OCI-LY1 (cell line): ENCODE measurements around the gene MBNL1.

Experiments used
- H2AFZ ChIP-seq: fragments of 200-600 bp; sonication (generic), shearing (Covaris generic); 2 replicates; pipeline ENCODE4 v1.6.0; 2014; ENCODE audit warnings: antibody characterized with exemption, mild to moderate bottlenecking, low read length
- H3F3A ChIP-seq: fragments of 200-600 bp; sonication (generic), shearing (Covaris generic); 2 replicates; pipeline ENCODE4 v1.6.0; 2014; ENCODE audit warnings: mild to moderate bottlenecking, antibody characterized with exemption, low read length, moderate library complexity; ENCODE audit not compliant: insufficient read depth
- H3K27ac ChIP-seq: fragments of 200-600 bp; sonication (generic); 2 replicates; pipeline ENCODE4 v1.5.1; 2014; ENCODE audit warnings: low read length, mixed run types, mild to moderate bottlenecking, low read depth; ENCODE audit not compliant: poor library complexity, severe bottlenecking
- H3K27me3 ChIP-seq: fragments of 200-600 bp; sonication (generic); 2 replicates; pipeline ENCODE4 v1.6.0; 2014; ENCODE audit warnings: antibody characterized with exemption, mild to moderate bottlenecking, low read length, moderate library complexity; ENCODE audit not compliant: insufficient read depth
- H3K36me3 ChIP-seq: fragments of 200-600 bp; sonication (generic); 2 replicates; pipeline ENCODE4 v1.6.1; 2014; ENCODE audit warnings: mild to moderate bottlenecking, antibody characterized with exemption, low read length, moderate library complexity, mixed read lengths; ENCODE audit not compliant: insufficient read depth
- H3K4me1 ChIP-seq: fragments of 200-600 bp; sonication (generic); 2 replicates; pipeline ENCODE4 v1.5.1; 2014; ENCODE audit warnings: mild to moderate bottlenecking, low read length, moderate library complexity; ENCODE audit not compliant: insufficient read depth, severe bottlenecking
- H3K4me2 ChIP-seq: fragments of 200-600 bp; sonication (generic), shearing (Covaris generic); 2 replicates; pipeline ENCODE4 v1.6.1; 2014; ENCODE audit warnings: low read length
- H3K4me3 ChIP-seq: fragments of 200-600 bp; sonication (generic); 2 replicates; pipeline ENCODE4 v1.5.1; 2014; ENCODE audit warnings: low read length, low read depth, mild to moderate bottlenecking, mixed read lengths; ENCODE audit not compliant: poor library complexity, severe bottlenecking
- H3K79me2 ChIP-seq: fragments of 200-600 bp; shearing (Covaris generic); 2 replicates; pipeline ENCODE4 v1.6.1; 2016; ENCODE audit warnings: mixed run types, low read length, mixed read lengths; ENCODE audit not compliant: insufficient read depth
- H3K9ac ChIP-seq: fragments of 200-600 bp; sonication (generic), shearing (Covaris generic); 2 replicates; pipeline ENCODE4 v1.6.1; 2014; ENCODE audit warnings: mild to moderate bottlenecking, low read length, mixed read lengths
- H3K9me2 ChIP-seq: fragments of 200-600 bp; sonication (generic), shearing (Covaris generic); 2 replicates; pipeline ENCODE4 v1.6.1; 2014; ENCODE audit warnings: low read depth, mild to moderate bottlenecking, low read length, mixed read lengths
- H3K9me3 ChIP-seq: fragments of 200-600 bp; shearing (Covaris generic); 2 replicates; pipeline ENCODE4 v1.6.1; 2014; ENCODE audit warnings: low read length, mixed read lengths
- H4K20me1 ChIP-seq: fragments of 200-600 bp; sonication (generic), shearing (Covaris generic); 2 replicates; pipeline ENCODE4 v1.6.0; 2016; ENCODE audit warnings: mild to moderate bottlenecking, low read length; ENCODE audit not compliant: insufficient read depth
- EZH2 ChIP-seq: fragments of 200-600 bp; sonication (generic), shearing (Covaris generic); IDR thresholded peaks from 2 replicates; pipeline ENCODE4 v1.8.0; 2017; ENCODE audit warnings: borderline replicate concordance, mixed run types, mild to moderate bottlenecking, antibody characterized with exemption, low read length, moderate library complexity, mixed read lengths
- TF ChIP-seq, protein P1 (sequence below): fragments of 200-600 bp; sonication (generic), shearing (Covaris generic); IDR thresholded peaks from 2 replicates; pipeline ENCODE4 v1.5.1; 2017; ENCODE audit warnings: mild to moderate bottlenecking, antibody characterized with exemption, low read length, moderate library complexity, mixed read lengths

MBNL1 gene

DNA sequence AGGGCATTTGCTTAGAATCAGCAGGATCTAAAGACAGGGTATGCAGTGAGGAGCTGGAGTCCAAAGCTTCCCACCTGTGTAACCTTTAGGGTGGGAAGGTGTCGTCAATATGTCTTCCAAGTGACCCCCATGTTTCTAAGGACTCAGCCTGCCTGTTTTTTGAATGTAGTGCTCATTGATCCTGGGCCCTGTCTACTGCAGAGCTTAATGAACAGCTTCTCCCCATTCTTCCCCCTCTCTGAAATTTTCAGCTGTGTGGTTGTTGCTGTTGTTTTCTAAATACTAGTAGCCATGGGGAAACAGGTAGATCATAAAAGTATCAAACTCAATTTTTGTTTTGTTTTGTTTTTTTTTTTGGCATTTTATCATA, 39.7 kb downstream of the MBNL1 start:
- no peak overlapping the region for H2AFZ ChIP-seq
- 0 out of 2 replicates have a peak, but pooled peaks cover 4% of the 10 kb centered on the region for H3F3A ChIP-seq
- 0 out of 2 replicates have a peak, but pooled peaks cover 4% of the 10 kb centered on the region for H4K20me1 ChIP-seq
- no peaks in the 10 kb centered on the region for H3K27me3 ChIP-seq
- no peaks in the 10 kb centered on the region for H3K9me3 ChIP-seq
- TF ChIP-seq, protein P1, sequence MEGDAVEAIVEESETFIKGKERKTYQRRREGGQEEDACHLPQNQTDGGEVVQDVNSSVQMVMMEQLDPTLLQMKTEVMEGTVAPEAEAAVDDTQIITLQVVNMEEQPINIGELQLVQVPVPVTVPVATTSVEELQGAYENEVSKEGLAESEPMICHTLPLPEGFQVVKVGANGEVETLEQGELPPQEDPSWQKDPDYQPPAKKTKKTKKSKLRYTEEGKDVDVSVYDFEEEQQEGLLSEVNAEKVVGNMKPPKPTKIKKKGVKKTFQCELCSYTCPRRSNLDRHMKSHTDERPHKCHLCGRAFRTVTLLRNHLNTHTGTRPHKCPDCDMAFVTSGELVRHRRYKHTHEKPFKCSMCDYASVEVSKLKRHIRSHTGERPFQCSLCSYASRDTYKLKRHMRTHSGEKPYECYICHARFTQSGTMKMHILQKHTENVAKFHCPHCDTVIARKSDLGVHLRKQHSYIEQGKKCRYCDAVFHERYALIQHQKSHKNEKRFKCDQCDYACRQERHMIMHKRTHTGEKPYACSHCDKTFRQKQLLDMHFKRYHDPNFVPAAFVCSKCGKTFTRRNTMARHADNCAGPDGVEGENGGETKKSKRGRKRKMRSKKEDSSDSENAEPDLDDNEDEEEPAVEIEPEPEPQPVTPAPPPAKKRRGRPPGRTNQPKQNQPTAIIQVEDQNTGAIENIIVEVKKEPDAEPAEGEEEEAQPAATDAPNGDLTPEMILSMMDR, result no peak
- TF ChIP-seq EZH2, result no peak
- no peak overlapping the region for H3K27ac ChIP-seq
- peaks cover 15% of the 10 kb centered on the region for H3K4me1 ChIP-seq
- H3K79me2 ChIP-seq, result peaks cover 98% of the 10 kb centered on the region
- no peaks in the 10 kb centered on the region for H3K9me2 ChIP-seq
- no peak overlapping the region for H3K4me3 ChIP-seq
- H3K9ac ChIP-seq, result no peak overlapping the region
- H3K4me2 ChIP-seq, result no peak overlapping the region
- peaks cover 88% of the 10 kb centered on the region for H3K36me3 ChIP-seq

DNA sequence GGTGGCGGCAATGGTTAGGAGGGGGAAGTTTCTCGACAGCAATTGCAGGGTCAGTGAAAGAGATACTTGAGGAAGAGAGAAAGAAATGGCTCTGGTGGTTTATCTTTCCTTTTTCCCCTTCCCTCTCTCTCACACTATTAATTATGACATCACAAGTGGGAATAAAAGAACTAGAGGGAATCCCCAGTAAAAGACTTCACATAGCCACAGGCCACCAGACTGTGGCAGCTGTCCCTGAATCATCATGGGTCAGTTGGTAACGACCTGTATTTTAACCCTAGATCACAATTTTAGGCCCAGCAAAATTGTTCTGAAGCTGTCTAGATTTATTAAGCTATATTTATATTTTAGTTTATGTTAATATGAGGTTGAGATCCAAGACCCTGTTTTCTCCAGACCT, 40.3 kb downstream of the MBNL1 start:
- Histone ChIP-seq H4K20me1 (0 out of 2 replicates have a peak, but pooled peaks cover 4% of the 10 kb centered on the region), H3K27ac (no peak overlapping the region), H3K4me1 (peaks cover 11% of the 10 kb centered on the region), H3K4me2 (no peak overlapping the region), H3K9me3 (no peaks in the 10 kb centered on the region), H3K27me3 (no peaks in the 10 kb centered on the region), H3K4me3 (no peak overlapping the region), H3K79me2 (peaks cover 98% of the 10 kb centered on the region), H3F3A (0 out of 2 replicates have a peak, but pooled peaks cover 4% of the 10 kb centered on the region), H3K36me3 (peaks cover 85% of the 10 kb centered on the region), H3K9me2 (no peaks in the 10 kb centered on the region), H2AFZ (no peak overlapping the region), H3K9ac (no peak overlapping the region)
- no peak for TF ChIP-seq EZH2
- TF ChIP-seq, protein P1, result no peak

DNA sequence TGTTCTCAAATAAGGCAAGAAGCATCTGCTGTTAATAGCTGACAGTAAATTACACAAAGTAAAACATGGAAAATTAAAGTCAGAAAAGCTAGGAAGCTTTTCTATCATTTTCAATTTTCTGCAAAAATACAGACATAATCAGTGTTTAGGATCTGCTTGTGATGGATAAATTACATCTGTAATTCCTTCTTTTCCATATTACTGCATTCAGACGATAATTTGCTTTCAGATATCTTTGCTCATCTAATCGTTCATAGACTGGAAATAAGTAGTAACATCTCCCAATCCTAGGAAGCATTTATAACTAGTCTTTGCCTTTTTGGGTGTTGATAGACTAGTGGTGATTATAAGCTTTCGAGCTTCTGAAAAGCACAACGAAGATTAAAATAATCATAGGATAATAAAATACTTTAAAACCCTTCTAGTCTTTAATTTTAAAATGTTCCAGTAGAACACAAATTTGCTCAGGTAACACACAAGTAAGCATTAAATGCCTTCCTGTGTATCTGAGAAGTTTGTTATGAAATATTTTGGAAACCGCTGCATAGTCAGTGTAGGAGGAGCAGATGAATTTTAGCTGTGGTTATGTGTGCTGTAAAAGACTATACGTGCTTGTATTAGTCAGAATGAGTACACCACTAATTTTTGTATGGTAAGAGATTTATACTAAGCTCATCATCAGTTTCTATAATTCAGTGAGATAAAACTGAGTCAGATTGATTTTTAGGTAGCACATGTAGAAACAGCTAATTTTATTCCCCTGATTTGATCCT, 41.0 kb downstream of the MBNL1 start:
- no peak overlapping the region for H3K4me2 ChIP-seq
- H3K9me3 ChIP-seq, result no peaks in the 10 kb centered on the region
- H3K9ac ChIP-seq, result no peak overlapping the region
- 0 out of 2 replicates have a peak, but pooled peaks cover 2% of the 10 kb centered on the region for H4K20me1 ChIP-seq
- H3K79me2 ChIP-seq, result peaks cover 97% of the 10 kb centered on the region
- 0 out of 2 replicates have a peak, but pooled peaks cover 4% of the 10 kb centered on the region for H3F3A ChIP-seq
- H3K4me1 ChIP-seq, result peaks cover 5% of the 10 kb centered on the region
- H3K27me3 ChIP-seq, result no peaks in the 10 kb centered on the region
- no peaks in the 10 kb centered on the region for H3K9me2 ChIP-seq
- no peak overlapping the region for H2AFZ ChIP-seq
- no peak overlapping the region for H3K4me3 ChIP-seq
- peaks cover 80% of the 10 kb centered on the region for H3K36me3 ChIP-seq
- H3K27ac ChIP-seq, result no peak overlapping the region
- TF ChIP-seq, protein P1, result no peak
- no peak for TF ChIP-seq EZH2
